Adrenal gland (tissue), 12 donors: Measurements from ENCODE around the gene MYO7A. TPM values are rescaled to one million over a fixed set of nuclear protein-coding genes. Genes with fewer than 3 reads are reported as not detected.

Experiments
- DNase-seq, 7 donors: peaks; one replicate each; pipeline ENCODE4 v3.0.0-alpha.2; 2019 to 2020
- H3K27ac ChIP-seq, 5 donors: fragments of 200-600 bp; sonication (generic) in 4 of 5; 1 replicate in 3 of 5; 2 replicates in 2 of 5; pipeline versions ENCODE4 v1.5.1 to v1.8.0; 2016 to 2020; ENCODE audit warnings: mild to moderate bottlenecking in 1 of 5
- H3K27me3 ChIP-seq: fragments of 200-600 bp; 2 replicates; pipeline ENCODE4 v1.8.0; 2021
- H3K36me3 ChIP-seq, 2 donors: fragments of 200-600 bp; replicated peaks in 1 of 2; 1 replicate in 1 of 2; 2 replicates in 1 of 2; pipeline versions ENCODE4 v1.5.1 to v1.8.0; 2018 to 2022
- H3K4me1 ChIP-seq, 2 donors: fragments of 200-600 bp; replicated peaks in 1 of 2; 1 replicate in 1 of 2; 2 replicates in 1 of 2; pipeline versions ENCODE4 v1.5.1 to v1.8.0; 2018 to 2021
- H3K4me3 ChIP-seq, 4 donors: fragments of 200-600 bp; sonication (generic) in 3 of 4; one replicate each; pipeline ENCODE4 v1.5.1; 2016 to 2018
- H3K9me3 ChIP-seq, 3 donors: fragments of 200-600 bp; sonication (generic) in 1 of 3; replicated peaks in 1 of 3; 1 replicate in 2 of 3; 2 replicates in 1 of 3; pipeline versions ENCODE4 v1.5.1 to v1.8.0; 2016 to 2021
- CTCF ChIP-seq, 6 experiments: fragments of 450-650 bp in 4 of 6; fragments of 200-600 bp in 2 of 6; sonication (generic) in 1 of 6; IDR thresholded peaks; 1 replicate in 5 of 6; 2 replicates in 1 of 6; pipeline versions ENCODE4 v1.5.1 to v1.8.0; 2016 to 2021; ENCODE audit warnings: antibody characterized with exemption in 6 of 6, mild to moderate bottlenecking in 2 of 6, moderate library complexity in 1 of 6
- POLR2A ChIP-seq, 2 donors: fragments of 450-650 bp; IDR thresholded peaks; one replicate each; pipeline ENCODE4 v1.6.1; 2017; ENCODE audit warnings: antibody characterized with exemption in 2 of 2, mild to moderate bottlenecking in 2 of 2, moderate library complexity in 1 of 2
- WGBS, 4 donors: extraction: QIAGEN DNeasy Blood & Tissue Kit in 2 of 4; methylation state at CpG; one replicate each; pipeline versions ENCODE4 v1.1.5 to v1.1.7; 2013 to 2017; 5-methylcytosine and 5-hydroxymethylcytosine counted together
- intact Hi-C, 2 donors: fragments of 100-400 bp; cut with DNase I; formaldehyde crosslinking; loops; one replicate each; pipeline versions ENCODE4 v1.14.1 to v1.15.0; 2022 to 2023
- polyA plus RNA-seq, 3 donors: library from polyadenylated mRNA; stranded (reverse); fragments of 200-250 nt in 2 of 3; fragments of 350-450 nt in 1 of 3; fragmentation: Illumina TruSeq in 1 of 3; extraction: RNeasy Lipid Tissue Mini Kit (QIAGEN cat#74804) in 1 of 3; gene quantifications; one replicate each; pipeline ENCODE4 v1.2.3, GENCODE V29; 2013 to 2014
- total RNA-seq, 9 donors: library from RNA; depleted of rRNA in 4 of 9; stranded (reverse); fragments of >200 nt in 4 of 9; fragments of 120-200 nt in 1 of 9; fragmentation: NEBNext Ultra II Directional in 1 of 9; extraction: Animal tissue kit (Norgen Biotek cat#: 25700) in 1 of 9; gene quantifications; one replicate each; pipeline versions ENCODE4 v1.1.0 to v1.2.4, GENCODE V29; 2013 to 2023
- donor health status: healthy with polysubstance abuse.
- donor health status: Bipolar disorder and iron deficiency.
- donor health status: DM: yes; HTN: yes; CAD: no.
- donor health status: DM: no; HTN: no; CAD: no.
- donor health status: DM: no; HTN: no; CAD: no.
- donor health status: DM: yes; HTN: yes; CAD: no.

Gene MYO7A
- total and polyA plus RNA-seq, 12 donors = 5.5 to 175 (median 91.6) TPM

GRCh38 chr11:77187776-77188632 lies 60.0 kb downstream of the MYO7A start:
- 30 to 53% (median 46%) methylated on average over 4 to 7 of the region's 7 CpGs for WGBS, 4 donors
- Histone ChIP-seq H3K36me3 (peaks cover 0 to 32% of the 10 kb centered on the region in 2 donors), H3K27me3 (no peaks in the 10 kb centered on the region), H3K27ac (no peak overlapping the region), H3K9me3 (no peaks in the 10 kb centered on the region), H3K4me1 (no peaks in the 10 kb centered on the region), H3K4me3 (no peak overlapping the region)
- TF ChIP-seq POLR2A (IDR thresholded peaks at IDR 0.05) = no peak
- peak; percentile 88 to 96 (median 95) for TF ChIP-seq CTCF (IDR thresholded peaks at IDR 0.05)
- DNase-seq = peak; percentile 83 to 96 (median 92)
- intact Hi-C loops = loop anchor here (2.0 to 10.0 kb wide), 2 partner anchors 61 to 143 kb away; no protein-coding TSS in a partner anchor

GRCh38 chr11:77188633-77189491 lies 60.8 kb downstream of the MYO7A start:
- Histone ChIP-seq H3K27ac (no peak overlapping the region), H3K27me3 (no peaks in the 10 kb centered on the region), H3K36me3 (peaks cover 0 to 36% of the 10 kb centered on the region in 2 donors), H3K9me3 (no peaks in the 10 kb centered on the region), H3K4me3 (no peak overlapping the region), H3K4me1 (no peaks in the 10 kb centered on the region)
- TF ChIP-seq CTCF (IDR thresholded peaks at IDR 0.05) (peak in 2 of 6 experiments; percentile 4 to 39), POLR2A (IDR thresholded peaks at IDR 0.05) (no peak)
- no peak for DNase-seq
- intact Hi-C loops = loop anchor here (2.0 to 10.0 kb wide), 2 partner anchors 62 to 144 kb away; no protein-coding TSS in a partner anchor
- 79 to 90% (median 88%) methylated on average over 13 to 18 of the region's 18 CpGs for WGBS, 4 donors

GRCh38 chr11:77189588-77190210 lies 61.7 kb downstream of the MYO7A start:
- intact Hi-C loops = loop anchor here (2.0 to 10.0 kb wide), 2 partner anchors 63 to 145 kb away; no protein-coding TSS in a partner anchor
- H3K4me1 ChIP-seq = no peaks in the 10 kb centered on the region
- no peaks in the 10 kb centered on the region for H3K27me3 ChIP-seq
- H3K27ac ChIP-seq = no peak overlapping the region
- no peak for DNase-seq
- H3K4me3 ChIP-seq = no peak overlapping the region
- TF ChIP-seq CTCF (IDR thresholded peaks at IDR 0.05) (no peak), POLR2A (IDR thresholded peaks at IDR 0.05) (no peak)
- no peaks in the 10 kb centered on the region for H3K9me3 ChIP-seq
- WGBS, 4 donors = 91 to 95% (median 92%) methylated on average over 18 to 28 of the region's 28 CpGs
- H3K36me3 ChIP-seq = peaks cover 0 to 44% of the 10 kb centered on the region in 2 donors
